WTC11 (cell line): ENCODE results near the gene SLC40A1. TPM values are rescaled to one million over a fixed set of nuclear protein-coding genes. Genes with fewer than 3 reads are reported as not detected.

Source experiments
- ATAC-seq: fragments of 200-7000 bp; cut with Tn5 transposase; 2 replicates; pipeline ENCODE4 v1.10.0; 2021; ENCODE audit warnings: mild to moderate bottlenecking, moderate library complexity
- CTCF ChIA-PET: fragments of 300-600 bp; sonication (Branson Sonifier 250); formaldehyde crosslinking; loops from one replicate; lab custom pipeline; 2021; ENCODE audit warnings: antibody characterized with exemption; lab: Charles Lee
- POLR2A ChIA-PET: fragments of 350-600 bp; sonication (Branson Sonifier 250); formaldehyde crosslinking; loops from one replicate; lab custom pipeline; 2021; ENCODE audit warnings: antibody characterized with exemption; lab: Charles Lee
- DNase-seq: peaks from one replicate; pipeline ENCODE4 v3.0.0; 2021; ENCODE audit warnings: low spot score
- H3K27ac Mint-ChIP-seq: 2 replicates; pipeline ENCODE4 v1.8.0; 2021; ENCODE audit warnings: mixed read lengths
- H3K27me3 Mint-ChIP-seq: 2 replicates; pipeline ENCODE4 v1.8.0; 2021; ENCODE audit warnings: low read depth, mild to moderate bottlenecking, moderate library complexity, mixed read lengths
- H3K36me3 Mint-ChIP-seq: 2 replicates; pipeline ENCODE4 v1.8.0; 2021; ENCODE audit warnings: mixed read lengths
- H3K4me1 Mint-ChIP-seq: 2 replicates; pipeline ENCODE4 v1.8.0; 2022; ENCODE audit warnings: mixed read lengths
- H3K4me3 Mint-ChIP-seq: 2 replicates; pipeline ENCODE4 v1.8.0; 2021; ENCODE audit warnings: mild to moderate bottlenecking, moderate library complexity, mixed read lengths
- H3K9me3 Mint-ChIP-seq: 2 replicates; pipeline ENCODE4 v1.8.0; 2021; ENCODE audit warnings: mixed read lengths
- AFF4 ChIP-seq: sonication (generic); formaldehyde crosslinking; IDR thresholded peaks from 2 replicates; pipeline ENCODE4 v1.8.1; 2023; ENCODE audit warnings: mild to moderate bottlenecking, missing genetic modification reagents, borderline replicate concordance
- CBFB ChIP-seq: sonication (generic); formaldehyde crosslinking; IDR thresholded peaks from 2 replicates; pipeline ENCODE4 v1.8.1; 2022; ENCODE audit warnings: mild to moderate bottlenecking, low read depth, missing genetic modification reagents
- CREB1 ChIP-seq: sonication (generic); formaldehyde crosslinking; IDR thresholded peaks from 2 replicates; pipeline ENCODE4 v1.8.0; 2023; ENCODE audit warnings: mild to moderate bottlenecking, missing genetic modification reagents
- CREM ChIP-seq: sonication (generic); formaldehyde crosslinking; IDR thresholded peaks from 2 replicates; pipeline ENCODE4 v1.8.1; 2022; ENCODE audit warnings: mild to moderate bottlenecking, missing genetic modification reagents, moderate library complexity
- EMX1 ChIP-seq: fragments of 250-450 bp; sonication (Bioruptor Pico); IDR thresholded peaks from 2 replicates; pipeline ENCODE4 v1.8.0; 2021; ENCODE audit warnings: mild to moderate bottlenecking
- FOXP1 ChIP-seq: sonication (generic); formaldehyde crosslinking; IDR thresholded peaks from 2 replicates; pipeline ENCODE4 v1.8.0; 2022; ENCODE audit warnings: missing genetic modification reagents, mild to moderate bottlenecking, moderate library complexity, borderline replicate concordance
- GTF2I ChIP-seq: fragments of 250-450 bp; sonication (Bioruptor Pico); conservative IDR thresholded peaks from 2 replicates; pipeline ENCODE4 v1.4.0; 2021; ENCODE audit warnings: mild to moderate bottlenecking
- JUN ChIP-seq: sonication (generic); formaldehyde crosslinking; IDR thresholded peaks from 2 replicates; pipeline ENCODE4 v1.8.0; 2023; ENCODE audit warnings: mild to moderate bottlenecking, missing genetic modification reagents
- MYBL2 ChIP-seq: sonication (generic); formaldehyde crosslinking; IDR thresholded peaks from 2 replicates; pipeline ENCODE4 v1.8.1; 2023; ENCODE audit warnings: mild to moderate bottlenecking, moderate library complexity, missing genetic modification reagents
- NFYB ChIP-seq: sonication (generic); formaldehyde crosslinking; conservative IDR thresholded peaks from 2 replicates; pipeline ENCODE4 v1.8.0; 2022; ENCODE audit warnings: low read depth, missing genetic modification reagents
- TEAD4 ChIP-seq: sonication (generic); formaldehyde crosslinking; IDR thresholded peaks from 2 replicates; pipeline ENCODE4 v1.8.0; 2022; ENCODE audit warnings: mild to moderate bottlenecking, missing genetic modification reagents
- USF1 ChIP-seq: sonication (generic); formaldehyde crosslinking; IDR thresholded peaks from 2 replicates; pipeline ENCODE4 v1.8.0; 2022; ENCODE audit warnings: mild to moderate bottlenecking, missing genetic modification reagents
- ZMAT4 ChIP-seq: fragments of 250-450 bp; sonication (Bioruptor Pico); IDR thresholded peaks from 2 replicates; pipeline ENCODE4 v1.9.0; 2021; ENCODE audit warnings: mild to moderate bottlenecking
- ZNF219 ChIP-seq: sonication (generic); formaldehyde crosslinking; IDR thresholded peaks from 2 replicates; pipeline ENCODE4 v1.8.0; 2023; ENCODE audit warnings: missing genetic modification reagents, mild to moderate bottlenecking, borderline replicate concordance
- ZNF263 ChIP-seq: sonication (generic); formaldehyde crosslinking; IDR thresholded peaks from 2 replicates; pipeline ENCODE4 v1.8.1; 2022; ENCODE audit warnings: low read depth, mild to moderate bottlenecking, moderate library complexity, missing genetic modification reagents
- ZNF671 ChIP-seq: fragments of 250-450 bp; sonication (Bioruptor Pico); IDR thresholded peaks from 2 replicates; pipeline ENCODE4 v1.8.0; 2021; ENCODE audit warnings: mild to moderate bottlenecking
- total RNA-seq: library from RNA; stranded (reverse); gene quantifications from 3 replicates; pipeline ENCODE4 v1.2.3, GENCODE V29; 2021
- TF ChIP-seq, protein P1 (sequence below): sonication (generic); formaldehyde crosslinking; IDR thresholded peaks from 2 replicates; pipeline ENCODE4 v1.8.1; 2023; ENCODE audit warnings: mild to moderate bottlenecking, missing genetic modification reagents, moderate library complexity
- TF ChIP-seq, protein P2 (sequence below): sonication (generic); formaldehyde crosslinking; IDR thresholded peaks from 2 replicates; pipeline ENCODE4 v1.8.0; 2023; ENCODE audit warnings: missing genetic modification reagents
- TF ChIP-seq, protein P3 (sequence below): sonication (generic); formaldehyde crosslinking; IDR thresholded peaks from 2 replicates; pipeline ENCODE4 v1.8.0; 2022; ENCODE audit warnings: mild to moderate bottlenecking, missing genetic modification reagents

SLC40A1 gene
- total RNA-seq, 1 experiment from 2014 or later: 0.57 TPM

- ATAC-seq (no peak), DNase-seq (no peak)
- H3K9me3 Mint-ChIP-seq: no peaks in the 10 kb centered on the region
- no peak overlapping the region for H3K4me3 Mint-ChIP-seq
- TF ChIP-seq ZNF219 (CRISPR knock-in tag): no peak
- no peak for TF ChIP-seq CREM
- TF ChIP-seq NFYB: no peak
- TF ChIP-seq EMX1 (CRISPR knock-in tag): no peak
- no peak for TF ChIP-seq FOXP1 (CRISPR knock-in tag)
- no peak for TF ChIP-seq AFF4 (CRISPR knock-in tag)
- ChIA-PET CTCF (no interaction called here), POLR2A (no interaction called here)
- no peak overlapping the region for H3K27ac Mint-ChIP-seq
- no peaks in the 10 kb centered on the region for H3K36me3 Mint-ChIP-seq
- H3K27me3 Mint-ChIP-seq: peaks cover 67% of the 10 kb centered on the region
- peaks cover under 1% of the 10 kb centered on the region for H3K4me1 Mint-ChIP-seq
Measured at GRCh38 chr2:189574793-189575475, 5.7 kb downstream of the SLC40A1 start.

GRCh38 chr2:189570570-189571031 is 10.0 kb downstream of the SLC40A1 start:
- POLR2A ChIA-PET: no interaction called here
- DNase-seq (no peak), ATAC-seq (no peak)
- H3K9me3 Mint-ChIP-seq: no peaks in the 10 kb centered on the region
- TF ChIP-seq, protein P1, sequence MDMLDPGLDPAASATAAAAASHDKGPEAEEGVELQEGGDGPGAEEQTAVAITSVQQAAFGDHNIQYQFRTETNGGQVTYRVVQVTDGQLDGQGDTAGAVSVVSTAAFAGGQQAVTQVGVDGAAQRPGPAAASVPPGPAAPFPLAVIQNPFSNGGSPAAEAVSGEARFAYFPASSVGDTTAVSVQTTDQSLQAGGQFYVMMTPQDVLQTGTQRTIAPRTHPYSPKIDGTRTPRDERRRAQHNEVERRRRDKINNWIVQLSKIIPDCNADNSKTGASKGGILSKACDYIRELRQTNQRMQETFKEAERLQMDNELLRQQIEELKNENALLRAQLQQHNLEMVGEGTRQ (CRISPR knock-in tag): no peak
- no peak for TF ChIP-seq USF1 (CRISPR knock-in tag)
- no peak for TF ChIP-seq TEAD4 (CRISPR knock-in tag)
- no peak for TF ChIP-seq ZNF263 (CRISPR knock-in tag)
- H3K4me3 Mint-ChIP-seq: no peak overlapping the region
- H3K36me3 Mint-ChIP-seq: no peaks in the 10 kb centered on the region
- H3K4me1 Mint-ChIP-seq: no peaks in the 10 kb centered on the region
- H3K27ac Mint-ChIP-seq: no peak overlapping the region
- peaks cover 23% of the 10 kb centered on the region for H3K27me3 Mint-ChIP-seq
- CTCF ChIA-PET: no interaction called here

DNA sequence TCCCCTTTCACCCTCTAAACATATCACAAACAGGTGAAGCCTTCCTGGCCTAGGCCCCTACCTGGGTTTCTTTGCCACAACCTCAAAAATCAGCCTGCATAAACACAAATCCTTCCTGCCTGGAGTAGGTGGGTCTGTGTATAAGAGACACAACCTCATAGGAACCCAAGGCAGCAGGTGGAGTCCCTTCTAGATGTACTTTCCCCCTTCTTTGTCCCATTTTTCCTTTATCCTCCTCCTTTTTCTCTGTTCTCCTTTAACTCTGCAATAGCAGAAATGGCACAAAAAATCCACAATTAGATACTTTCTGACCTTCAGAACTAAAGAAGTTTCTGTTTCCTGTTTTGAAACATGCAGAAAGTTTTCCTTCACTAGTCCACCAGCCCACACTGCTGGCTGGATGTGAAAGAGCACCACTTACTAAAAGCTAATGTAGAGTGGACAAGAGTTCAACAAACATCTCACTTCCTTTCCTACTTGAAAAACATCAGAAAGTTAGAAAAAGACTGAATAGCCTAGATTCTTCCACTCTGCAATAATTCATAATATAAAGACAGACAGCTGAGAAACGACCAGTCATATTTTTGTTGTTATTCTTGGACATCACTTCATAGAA is 11.2 kb downstream of the SLC40A1 start:
- CTCF ChIA-PET: no interaction called here
- Mint-ChIP-seq H3K27me3 (peaks cover 12% of the 10 kb centered on the region; the same call in 1 of the 2 replicates), H3K27ac (no peak overlapping the region), H3K4me1 (no peaks in the 10 kb centered on the region), H3K9me3 (no peaks in the 10 kb centered on the region), H3K36me3 (no peaks in the 10 kb centered on the region), H3K4me3 (no peak overlapping the region)
- ATAC-seq (no peak), DNase-seq (no peak)
- POLR2A ChIA-PET: no interaction called here
- TF ChIP-seq ZMAT4 (no peak), ZNF671 (CRISPR knock-in tag) (no peak), CREB1 (no peak), NFYB (no peak), EMX1 (CRISPR knock-in tag) (no peak), AFF4 (CRISPR knock-in tag) (no peak), GTF2I (CRISPR knock-in tag) (no peak), ZNF263 (CRISPR knock-in tag) (no peak), JUN (CRISPR knock-in tag) (no peak), CBFB (CRISPR knock-in tag) (no peak), MYBL2 (CRISPR knock-in tag) (no peak)
- TF ChIP-seq, protein P2, sequence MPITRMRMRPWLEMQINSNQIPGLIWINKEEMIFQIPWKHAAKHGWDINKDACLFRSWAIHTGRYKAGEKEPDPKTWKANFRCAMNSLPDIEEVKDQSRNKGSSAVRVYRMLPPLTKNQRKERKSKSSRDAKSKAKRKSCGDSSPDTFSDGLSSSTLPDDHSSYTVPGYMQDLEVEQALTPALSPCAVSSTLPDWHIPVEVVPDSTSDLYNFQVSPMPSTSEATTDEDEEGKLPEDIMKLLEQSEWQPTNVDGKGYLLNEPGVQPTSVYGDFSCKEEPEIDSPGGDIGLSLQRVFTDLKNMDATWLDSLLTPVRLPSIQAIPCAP (CRISPR knock-in tag): no peak
- TF ChIP-seq, protein P3, sequence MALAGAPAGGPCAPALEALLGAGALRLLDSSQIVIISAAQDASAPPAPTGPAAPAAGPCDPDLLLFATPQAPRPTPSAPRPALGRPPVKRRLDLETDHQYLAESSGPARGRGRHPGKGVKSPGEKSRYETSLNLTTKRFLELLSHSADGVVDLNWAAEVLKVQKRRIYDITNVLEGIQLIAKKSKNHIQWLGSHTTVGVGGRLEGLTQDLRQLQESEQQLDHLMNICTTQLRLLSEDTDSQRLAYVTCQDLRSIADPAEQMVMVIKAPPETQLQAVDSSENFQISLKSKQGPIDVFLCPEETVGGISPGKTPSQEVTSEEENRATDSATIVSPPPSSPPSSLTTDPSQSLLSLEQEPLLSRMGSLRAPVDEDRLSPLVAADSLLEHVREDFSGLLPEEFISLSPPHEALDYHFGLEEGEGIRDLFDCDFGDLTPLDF (CRISPR knock-in tag): no peak
